Immature natural killer cell (primary cell): ENCODE results near the gene SPIRE2. TPM values are rescaled to one million over a fixed set of nuclear protein-coding genes. Genes with fewer than 3 reads are reported as not detected.
"Not testable (repeated sequence)": the region's sequence is repeated elsewhere in the genome, so short reads cannot be mapped to it uniquely, and the experiment has no call there.

ENCODE experiments used
- DNase-seq, 3 donors: peaks; one replicate each; pipeline ENCODE4 v3.0.0; 2022; ENCODE audit warnings: mixed read lengths in 1 of 3
- H3K27ac Mint-ChIP-seq, 6 donors: one replicate each; pipeline ENCODE4 v1.8.0; 2020; ENCODE audit warnings: mixed read lengths in 6 of 6, mild to moderate bottlenecking in 5 of 6, inconsistent platforms in 4 of 6, moderate library complexity in 3 of 6
- H3K27me3 Mint-ChIP-seq, 3 donors: one replicate each; pipeline ENCODE4 v1.8.0; 2020 to 2021; ENCODE audit warnings: low read depth in 3 of 3, mild to moderate bottlenecking in 3 of 3, mixed read lengths in 3 of 3, moderate library complexity in 3 of 3, inconsistent platforms in 1 of 3
- H3K36me3 Mint-ChIP-seq, 3 donors: one replicate each; pipeline ENCODE4 v1.8.0; 2020; ENCODE audit warnings: mixed read lengths in 3 of 3, inconsistent platforms in 2 of 3, mild to moderate bottlenecking in 2 of 3
- H3K4me1 Mint-ChIP-seq, 2 donors: one replicate each; pipeline ENCODE4 v1.8.0; 2020; ENCODE audit warnings: inconsistent platforms in 2 of 2, mild to moderate bottlenecking in 2 of 2, mixed read lengths in 2 of 2, moderate library complexity in 1 of 2
- H3K4me3 Mint-ChIP-seq, 5 donors: one replicate each; pipeline ENCODE4 v1.8.0; 2020; ENCODE audit warnings: mild to moderate bottlenecking in 5 of 5, mixed read lengths in 5 of 5, inconsistent platforms in 3 of 5, moderate library complexity in 3 of 5
- H3K9me3 Mint-ChIP-seq, 6 donors: one replicate each; pipeline ENCODE4 v1.8.0; 2020; ENCODE audit warnings: mild to moderate bottlenecking in 6 of 6, mixed read lengths in 6 of 6, inconsistent platforms in 4 of 6, moderate library complexity in 3 of 6
- polyA plus RNA-seq, 3 donors: library from polyadenylated mRNA; unstranded; fragments of 300-500 nt; fragmentation: Illumina TruSeq; gene quantifications; one replicate each; pipeline ENCODE4 v1.2.3, GENCODE V29; 2021

Gene SPIRE2
- polyA plus RNA-seq, 3 donors from 2014 or later, result 1.0 to 1.3 (median 1.3) TPM

DNA sequence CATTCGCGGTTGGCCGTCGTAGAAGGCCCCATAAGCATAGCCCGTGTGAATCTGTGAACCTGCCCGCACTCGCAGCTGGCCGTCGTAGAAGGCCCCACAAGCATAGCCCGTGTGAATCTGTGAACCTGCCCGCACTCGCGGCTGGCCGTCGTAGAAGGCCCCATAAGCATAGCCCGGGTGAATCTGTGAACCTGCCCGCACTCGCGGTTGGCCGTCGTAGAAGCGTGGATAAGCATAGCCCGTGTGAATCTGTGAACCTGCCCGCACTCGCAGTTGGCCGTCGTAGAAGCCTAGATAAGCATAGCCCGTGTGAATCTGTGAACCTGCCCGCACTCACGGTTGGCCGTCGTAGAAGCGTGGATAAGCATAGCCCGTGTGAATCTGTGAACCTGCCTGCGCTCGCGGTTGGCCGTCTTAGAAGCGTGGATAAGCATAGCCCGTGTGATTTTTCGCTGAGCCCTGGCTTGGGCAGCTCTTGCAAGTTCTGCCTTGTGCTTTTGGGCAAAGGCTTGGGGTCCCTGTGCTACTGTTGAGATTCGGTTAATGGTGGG is 6.6 kb downstream of the SPIRE2 start:
- not testable (repeated sequence) for H3K4me3 Mint-ChIP-seq, DNase-seq, H3K9me3 Mint-ChIP-seq, H3K36me3 Mint-ChIP-seq
- Mint-ChIP-seq H3K27ac (peak overlapping the region in 2 of 6 donors; percentile 45 to 62), H3K27me3 (peaks cover 2 to 12% (median 8%) of the 10 kb centered on the region in 3 donors), H3K4me1 (peaks cover 26 to 37% of the 10 kb centered on the region in 2 donors)

DNA sequence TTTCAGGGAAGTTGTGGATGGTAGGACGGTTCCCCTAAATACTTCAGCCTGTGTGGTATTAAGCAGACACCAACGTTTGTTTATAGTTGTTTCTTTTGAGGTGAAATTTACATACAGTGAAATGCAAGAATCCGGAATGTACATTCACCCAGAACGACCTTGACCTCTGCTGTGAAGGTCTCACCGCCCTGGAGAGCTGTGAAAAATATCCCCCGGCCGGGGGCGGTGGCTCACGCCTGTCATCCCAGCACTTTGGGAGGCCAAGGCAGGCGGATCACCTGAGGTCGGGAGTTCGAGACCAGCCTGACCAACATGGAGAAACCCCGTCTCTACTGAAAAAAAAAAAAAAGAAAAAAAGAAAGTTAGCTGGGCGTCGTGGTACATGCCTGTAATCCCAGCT is 8.2 kb downstream of the SPIRE2 start:
- peak overlapping the region in 1 of 5 donors; percentile 10 for H3K4me3 Mint-ChIP-seq
- peak overlapping the region in 2 of 6 donors; percentile 4 to 30 for H3K27ac Mint-ChIP-seq
- H3K9me3 Mint-ChIP-seq, result not testable (repeated sequence)

GRCh38 chr16:89837014-89837546 is 8.8 kb downstream of the SPIRE2 start:
- Mint-ChIP-seq H3K27ac (peak overlapping the region; percentile 64 to 96 (median 88)), H3K27me3 (peaks cover 13 to 26% (median 16%) of the 10 kb centered on the region in 3 donors), H3K4me1 (peaks cover 34 to 49% of the 10 kb centered on the region in 2 donors), H3K4me3 (peak overlapping the region; percentile 77 to 88 (median 84)), H3K36me3 (no peaks in the 10 kb centered on the region), H3K9me3 (no peaks in the 10 kb centered on the region)
- no peak for DNase-seq

More for the DNA sequence above, 8.2 kb downstream of the SPIRE2 start:
- H3K27me3 Mint-ChIP-seq, result peaks cover 10 to 21% (median 13%) of the 10 kb centered on the region in 3 donors
- not testable (repeated sequence) for DNase-seq, H3K36me3 Mint-ChIP-seq
- peaks cover 29 to 44% of the 10 kb centered on the region in 2 donors for H3K4me1 Mint-ChIP-seq

DNA sequence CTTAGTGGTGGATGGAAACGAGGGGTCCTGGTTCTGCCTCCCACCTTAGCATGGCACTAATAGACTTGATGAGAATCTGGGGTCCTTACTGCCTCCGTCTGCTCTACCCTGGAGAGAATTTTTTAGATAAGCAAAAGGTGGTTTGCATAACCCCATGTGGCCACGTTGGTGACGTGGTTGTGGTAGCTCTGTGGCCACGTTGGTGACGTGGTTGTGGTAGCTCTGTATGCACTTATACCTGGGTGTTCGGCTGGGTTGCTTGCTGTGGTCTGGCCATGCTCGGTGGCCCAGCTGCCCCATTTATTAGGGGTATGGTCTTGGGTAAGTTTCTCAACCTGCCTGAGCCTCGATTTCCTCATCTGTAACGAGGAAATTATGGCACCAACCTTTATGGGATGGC is 13.0 kb downstream of the SPIRE2 start:
- peaks cover 10 to 30% (median 21%) of the 10 kb centered on the region in 3 donors for H3K27me3 Mint-ChIP-seq
- H3K27ac Mint-ChIP-seq, result peak overlapping the region; percentile 68 to 98 (median 94)
- H3K4me3 Mint-ChIP-seq, result peak overlapping the region; percentile 13 to 79 (median 72)
- peak; percentile 91 to 95 (median 95) for DNase-seq
- no peaks in the 10 kb centered on the region for H3K36me3 Mint-ChIP-seq
- no peaks in the 10 kb centered on the region for H3K9me3 Mint-ChIP-seq
- peaks cover 57 to 68% of the 10 kb centered on the region in 2 donors for H3K4me1 Mint-ChIP-seq

DNA sequence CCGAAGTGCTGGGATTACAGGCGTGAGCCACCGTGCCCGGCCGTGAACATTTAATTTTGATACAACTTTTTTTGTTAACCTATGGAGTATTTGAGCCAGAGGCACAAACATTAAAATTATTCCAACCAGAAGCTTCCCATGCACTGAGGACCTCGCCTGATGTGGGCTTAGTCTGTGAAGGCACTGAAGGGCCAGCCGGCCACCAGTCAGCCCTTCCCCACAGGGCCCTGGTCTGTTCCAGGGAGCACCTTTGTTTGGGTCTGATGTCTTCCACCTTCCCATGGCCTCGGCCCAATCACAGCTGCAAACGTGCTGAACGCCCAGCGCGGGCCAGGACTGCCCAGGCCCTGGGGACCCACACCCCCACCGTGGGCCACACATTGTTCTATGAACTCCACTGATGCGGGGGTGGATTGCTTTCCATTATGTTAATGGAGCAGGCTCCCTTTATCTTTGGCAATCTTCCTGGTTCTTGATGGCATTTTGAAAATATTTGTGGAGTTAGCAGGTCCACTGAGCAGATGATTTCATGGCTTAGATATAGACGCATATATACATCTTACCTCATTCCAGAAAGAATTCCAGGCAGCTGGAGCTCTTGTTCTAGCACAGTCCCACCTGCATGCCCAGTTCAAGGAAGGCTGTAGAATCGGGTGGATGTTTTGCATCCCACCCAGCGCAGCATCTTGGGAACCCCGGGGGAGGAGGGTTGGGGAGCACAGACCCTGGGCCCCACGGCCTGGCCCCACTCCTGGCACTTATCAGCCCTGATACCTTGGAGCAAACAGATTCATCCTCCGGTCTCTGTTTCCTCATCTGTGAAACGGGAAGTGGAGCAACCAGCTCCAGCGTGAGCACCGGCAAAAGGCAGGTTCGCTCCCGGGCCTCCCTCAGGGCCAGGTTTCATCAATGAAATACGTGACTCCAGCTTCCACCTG is 14.5 kb downstream of the SPIRE2 start:
- Mint-ChIP-seq H3K27ac (peak overlapping the region in 5 of 6 donors; percentile 91 to 98 (median 95)), H3K36me3 (no peaks in the 10 kb centered on the region), H3K9me3 (no peaks in the 10 kb centered on the region), H3K4me3 (peak overlapping the region in 2 of 5 donors; percentile 8 to 41), H3K27me3 (peaks cover 10 to 29% (median 23%) of the 10 kb centered on the region in 3 donors), H3K4me1 (peaks cover 48 to 64% of the 10 kb centered on the region in 2 donors)
- DNase-seq, result no peak

DNA sequence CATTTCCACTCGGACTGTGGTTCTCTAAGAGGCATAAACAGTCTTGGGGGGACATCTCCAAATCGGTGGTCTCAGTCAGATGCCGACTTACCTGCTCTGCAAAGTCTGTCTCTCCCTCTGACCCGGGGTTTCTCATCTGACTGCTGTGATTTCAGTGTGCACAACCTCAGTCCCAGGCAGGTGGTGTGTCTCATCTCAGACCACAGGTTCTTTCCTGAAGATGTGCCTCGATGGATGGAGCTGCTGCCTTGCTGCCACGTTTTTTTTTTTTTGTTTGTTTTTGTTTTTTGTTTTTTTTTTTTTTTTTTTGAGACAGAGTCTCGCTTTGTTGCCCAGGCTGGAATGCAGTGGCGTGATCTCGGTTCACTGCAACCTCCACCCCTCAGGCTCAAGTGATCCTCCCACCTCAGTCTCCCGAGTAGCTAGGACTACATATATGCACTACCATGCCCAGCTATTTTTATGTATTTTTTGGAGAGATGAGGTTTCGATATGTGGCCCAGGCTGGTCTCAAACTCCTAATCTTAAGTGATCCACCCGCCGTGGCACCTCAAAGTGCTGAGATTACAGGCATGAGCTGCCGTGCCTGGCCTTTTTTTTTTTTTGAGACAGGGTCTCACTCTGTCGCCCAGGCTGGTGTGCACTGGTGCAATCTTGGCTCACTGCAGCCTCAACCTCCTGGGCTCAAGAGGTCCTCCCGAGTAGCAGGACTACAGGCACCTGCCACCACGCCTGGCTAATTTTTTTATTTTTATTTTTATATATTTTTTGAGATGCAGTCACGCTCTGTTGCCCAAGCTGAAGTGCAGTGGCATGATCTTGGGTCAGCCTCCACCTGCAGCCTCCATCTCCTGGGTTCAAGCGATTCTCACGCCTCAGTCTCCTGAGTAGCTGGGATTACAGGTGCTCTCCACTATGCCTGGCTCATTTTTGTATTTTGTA is 15.4 kb downstream of the SPIRE2 start:
- Mint-ChIP-seq H3K4me3 (peak overlapping the region in 1 of 5 donors; percentile 10), H3K27me3 (peaks cover 8 to 23% (median 20%) of the 10 kb centered on the region in 3 donors), H3K9me3 (no peaks in the 10 kb centered on the region), H3K36me3 (no peaks in the 10 kb centered on the region), H3K27ac (peak overlapping the region in 4 of 6 donors; percentile 57 to 96 (median 83)), H3K4me1 (peaks cover 38 to 54% of the 10 kb centered on the region in 2 donors)
- DNase-seq, result no peak

DNA sequence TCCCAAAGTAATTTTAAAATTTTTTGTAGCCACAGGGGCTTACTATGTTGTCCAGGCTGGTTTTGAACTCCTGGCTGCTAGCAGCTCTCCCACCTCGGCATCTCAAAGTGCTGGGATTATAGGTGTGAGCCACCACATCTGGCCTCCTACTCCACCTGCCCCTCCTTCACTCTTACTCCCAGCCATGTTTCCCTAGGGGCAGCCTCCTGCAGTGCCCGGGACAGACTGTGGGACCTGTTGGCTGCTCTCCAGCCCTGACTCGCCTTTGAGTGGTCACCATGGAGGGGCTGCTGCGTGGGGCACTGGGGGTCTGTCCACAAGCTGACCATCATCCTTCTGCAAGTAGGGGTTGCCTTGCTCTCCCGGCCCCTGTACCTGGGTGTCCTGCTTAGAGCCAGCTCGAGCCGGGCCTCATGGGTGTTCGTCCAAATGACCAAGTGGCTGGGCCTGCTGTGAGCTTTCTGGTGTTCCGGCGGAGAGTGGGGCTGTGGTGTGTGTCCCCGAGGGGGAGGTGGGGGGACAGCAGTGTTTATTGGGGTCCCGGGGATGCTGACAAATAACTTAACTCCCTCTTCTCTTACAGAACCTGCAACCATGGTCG is 16.6 kb downstream of the SPIRE2 start:
- Mint-ChIP-seq H3K4me3 (peak overlapping the region; percentile 54 to 85 (median 80)), H3K36me3 (no peaks in the 10 kb centered on the region), H3K27ac (peak overlapping the region; percentile 76 to 96 (median 91)), H3K27me3 (peaks cover 8 to 23% (median 20%) of the 10 kb centered on the region in 3 donors), H3K9me3 (no peaks in the 10 kb centered on the region), H3K4me1 (peaks cover 36 to 44% of the 10 kb centered on the region in 2 donors)
- no peak for DNase-seq

DNA sequence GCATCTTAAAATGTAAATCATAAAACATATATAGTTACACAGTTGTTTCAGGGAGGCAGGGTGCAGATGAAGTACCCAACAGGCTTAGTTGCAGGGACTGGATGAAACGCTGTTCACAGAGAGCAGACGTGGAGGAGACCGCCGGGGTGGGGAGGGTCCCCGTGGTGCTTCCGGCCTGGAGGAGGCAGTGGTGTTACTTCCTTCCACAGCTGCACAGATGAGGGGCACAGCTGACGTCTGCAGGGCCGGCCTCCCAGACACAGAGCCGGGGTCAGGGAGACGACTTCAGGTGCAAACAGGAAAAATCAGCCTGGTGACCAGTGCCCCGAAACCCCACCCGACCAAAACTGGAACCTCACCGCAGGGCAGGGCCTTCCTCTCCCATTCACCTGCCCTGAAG is 17.1 kb downstream of the SPIRE2 start:
- H3K4me3 Mint-ChIP-seq, result peak overlapping the region; percentile 54 to 85 (median 80)
- H3K9me3 Mint-ChIP-seq, result no peaks in the 10 kb centered on the region
- no peaks in the 10 kb centered on the region for H3K36me3 Mint-ChIP-seq
- peaks cover 8 to 23% (median 20%) of the 10 kb centered on the region in 3 donors for H3K27me3 Mint-ChIP-seq
- peaks cover 36 to 42% of the 10 kb centered on the region in 2 donors for H3K4me1 Mint-ChIP-seq
- peak; percentile 79 to 82 (median 82) for DNase-seq
- peak overlapping the region; percentile 76 to 96 (median 91) for H3K27ac Mint-ChIP-seq

DNA sequence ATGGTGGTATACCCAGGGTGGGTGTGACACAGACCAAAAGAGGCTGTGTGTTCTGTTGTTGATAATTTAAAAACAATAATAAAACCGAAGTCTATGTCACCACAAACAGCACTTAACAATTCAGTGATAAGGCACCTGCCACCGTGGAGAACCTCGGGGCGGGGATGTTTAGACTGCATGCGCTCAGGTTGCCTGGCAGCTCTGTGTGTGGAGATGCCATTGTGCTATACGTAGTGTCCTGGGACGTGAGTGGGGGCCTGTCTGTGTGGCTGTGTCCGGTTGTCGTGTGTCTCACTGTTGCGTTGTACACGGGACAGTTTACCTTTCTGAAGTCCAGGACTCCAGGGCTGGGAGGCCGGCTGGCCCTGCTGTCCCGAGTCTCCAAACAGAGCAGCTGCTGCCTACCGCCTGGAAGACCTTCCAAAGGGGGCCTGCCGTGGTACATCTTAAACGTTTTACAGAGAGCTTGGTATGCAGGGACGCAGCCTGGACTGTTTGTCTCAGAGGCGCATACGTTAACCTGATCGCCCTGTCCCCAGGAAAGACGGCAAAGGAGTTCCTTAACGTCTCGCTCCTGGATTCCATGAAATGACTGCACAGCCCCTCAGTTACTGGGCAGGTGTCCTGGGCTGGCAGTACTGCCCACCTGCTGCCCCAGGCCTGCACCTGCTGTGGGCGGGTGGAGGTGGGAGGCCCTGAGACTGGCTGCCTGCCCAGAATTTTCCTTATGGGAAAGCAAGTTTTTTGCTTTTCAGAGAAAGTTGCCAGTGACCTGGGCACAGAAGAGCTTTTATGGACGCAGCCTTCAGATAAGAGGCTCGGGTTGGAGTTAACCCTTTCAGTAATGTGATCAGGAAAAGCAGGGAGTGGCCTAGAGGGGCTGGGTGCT is 19.0 kb downstream of the SPIRE2 start:
- H3K36me3 Mint-ChIP-seq, result no peaks in the 10 kb centered on the region
- H3K4me1 Mint-ChIP-seq, result peaks cover 22 to 27% of the 10 kb centered on the region in 2 donors
- H3K4me3 Mint-ChIP-seq, result peak overlapping the region in 2 of 5 donors; percentile 43 to 49

DNA sequence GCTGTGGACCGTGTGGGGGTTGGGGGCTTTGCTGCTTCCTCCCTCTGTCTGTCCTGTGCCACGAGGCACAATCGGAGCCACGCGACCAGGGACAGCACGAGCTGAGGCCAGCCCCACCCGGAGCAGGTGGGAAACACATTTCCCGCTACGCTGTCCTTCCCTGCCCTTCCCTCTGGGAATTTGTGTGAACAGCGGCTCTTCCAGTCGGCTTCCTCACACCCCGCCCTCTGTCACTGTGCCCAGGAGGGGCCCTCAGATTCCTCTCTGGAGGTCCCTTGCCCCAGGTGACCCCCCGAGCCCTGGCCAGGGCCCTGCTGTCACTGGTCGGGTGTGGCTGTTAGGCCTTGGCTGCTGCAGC is 19.6 kb downstream of the SPIRE2 start:
- H3K27ac Mint-ChIP-seq, result peak overlapping the region in 1 of 6 donors; percentile 45
- peaks cover 0 to 8% (median 2%) of the 10 kb centered on the region in 3 donors for H3K27me3 Mint-ChIP-seq
- H3K4me3 Mint-ChIP-seq, result no peak overlapping the region
- H3K9me3 Mint-ChIP-seq, result no peaks in the 10 kb centered on the region
- peaks cover 17 to 24% of the 10 kb centered on the region in 2 donors for H3K4me1 Mint-ChIP-seq
- DNase-seq, result no peak
- H3K36me3 Mint-ChIP-seq, result no peaks in the 10 kb centered on the region

More for the DNA sequence above, 19.0 kb downstream of the SPIRE2 start:
- Mint-ChIP-seq H3K27ac (peak overlapping the region in 4 of 6 donors; percentile 12 to 80 (median 38)), H3K27me3 (peaks cover 2 to 10% (median 4%) of the 10 kb centered on the region in 3 donors), H3K9me3 (no peaks in the 10 kb centered on the region)
- DNase-seq, result no peak

DNA sequence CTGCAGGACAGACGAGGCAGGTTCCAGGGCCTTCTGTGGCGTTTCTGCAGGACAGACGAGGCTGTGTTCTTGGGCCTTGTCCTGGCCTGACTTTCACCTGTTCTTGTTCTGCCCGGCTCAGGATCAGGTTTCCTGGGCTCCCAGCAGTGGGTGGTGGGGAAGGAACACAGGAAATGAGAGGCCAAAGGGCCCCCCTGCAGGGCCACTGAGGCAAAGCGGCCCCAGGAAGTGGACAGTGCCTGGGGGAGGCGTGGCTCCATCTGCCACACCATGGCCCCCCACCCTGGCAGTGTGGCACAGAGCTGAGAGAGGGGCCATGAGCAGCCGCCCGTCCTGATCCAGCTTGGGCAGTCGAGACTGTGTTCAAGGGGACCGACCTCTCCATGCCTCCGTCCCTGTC is 20.7 kb downstream of the SPIRE2 start:
- peaks cover 14 to 24% of the 10 kb centered on the region in 2 donors for H3K4me1 Mint-ChIP-seq
- no peak overlapping the region for H3K27ac Mint-ChIP-seq
- no peak for DNase-seq
- peaks cover 0 to 8% (median 2%) of the 10 kb centered on the region in 3 donors for H3K27me3 Mint-ChIP-seq
- no peaks in the 10 kb centered on the region for H3K36me3 Mint-ChIP-seq
- no peaks in the 10 kb centered on the region for H3K9me3 Mint-ChIP-seq
- H3K4me3 Mint-ChIP-seq, result no peak overlapping the region
